ENCODE measurements around the gene ZFAND6.

- TF ChIP-seq EZH2 (IDR thresholded peaks at IDR 0.05; ENCODE audit: borderline replicate concordance, low read length) (no peak), CTCF (conservative IDR thresholded peaks at IDR 0.05 in 1 of 2, IDR thresholded peaks at IDR 0.05 in 1 of 2; ENCODE audit: extremely low read depth in 1 of 2, insufficient read depth in 1 of 2, low read depth in 1 of 2, low read length in 2 of 2) (no peak)
Measured at GRCh38 chr15:80152180-80152895, 92.9 kb downstream of the ZFAND6 start.

Data from mammary epithelial cell (primary cell).